IMR-90 (cell line): ENCODE results near the gene SLC4A3.

Experiments
- BHLHE40 ChIP-seq: fragments of 150-350 bp; IDR thresholded peaks from 2 replicates; pipeline ENCODE4 v1.6.1; 2016; ENCODE audit warnings: mild to moderate bottlenecking, low read depth, low read length
- CEBPB ChIP-seq: IDR thresholded peaks from 2 replicates; pipeline ENCODE4 v1.6.1; 2012; ENCODE audit warnings: low read depth, low read length, improper control_type of control experiment
- CHD1 ChIP-seq: IDR thresholded peaks from 2 replicates; pipeline ENCODE4 v1.6.1; 2012; ENCODE audit warnings: low read depth, low read length, improper control_type of control experiment
- CTCF ChIP-seq: conservative IDR thresholded peaks from 2 replicates; pipeline ENCODE4 v1.5.1; 2012; ENCODE audit warnings: mild to moderate bottlenecking, low read depth, low read length, improper control_type of control experiment
- FOS ChIP-seq: fragments of 150-350 bp; IDR thresholded peaks from 2 replicates; pipeline ENCODE4 v1.6.1; 2016; ENCODE audit warnings: low read depth, low read length
- MAFK ChIP-seq: IDR thresholded peaks from 2 replicates; pipeline ENCODE4 v1.6.1; 2012; ENCODE audit warnings: low read depth, low read length, improper control_type of control experiment
- MAZ ChIP-seq: IDR thresholded peaks from 2 replicates; pipeline ENCODE4 v1.6.1; 2012; ENCODE audit warnings: low read depth, mild to moderate bottlenecking, low read length, improper control_type of control experiment, moderate library complexity, borderline replicate concordance
- NFE2L2 ChIP-seq: fragments of 150-350 bp; IDR thresholded peaks from 2 replicates; pipeline ENCODE4 v1.6.1; 2016; ENCODE audit warnings: low read depth, mild to moderate bottlenecking, low read length
- POLR2A ChIP-seq: IDR thresholded peaks from 2 replicates; pipeline ENCODE4 v1.6.1; 2012; ENCODE audit warnings: mild to moderate bottlenecking, low read depth, low read length
- RAD21 ChIP-seq: IDR thresholded peaks from 2 replicates; pipeline ENCODE4 v1.6.1; 2012; ENCODE audit warnings: low read length, improper control_type of control experiment
- RCOR1 ChIP-seq: IDR thresholded peaks from 2 replicates; pipeline ENCODE4 v1.6.1; 2012; ENCODE audit warnings: mild to moderate bottlenecking, low read length, improper control_type of control experiment; ENCODE audit not compliant: insufficient replicate concordance
- SMC3 ChIP-seq: fragments of 150-350 bp; IDR thresholded peaks from 2 replicates; pipeline ENCODE4 v1.6.1; 2016; ENCODE audit warnings: low read depth, mild to moderate bottlenecking, antibody characterized with exemption, low read length, moderate library complexity
- TF ChIP-seq, protein P1 (sequence below): fragments of 150-350 bp; IDR thresholded peaks from 2 replicates; pipeline ENCODE4 v1.6.1; 2016; ENCODE audit warnings: low read depth, mild to moderate bottlenecking, low read length, moderate library complexity, borderline replicate concordance
- TF ChIP-seq, protein P2 (sequence below): fragments of 150-350 bp; IDR thresholded peaks from 2 replicates; pipeline ENCODE4 v1.6.1; 2017; ENCODE audit warnings: mild to moderate bottlenecking, antibody characterized with exemption, low read length, low read depth

GRCh38 chr2:219628235-219628985, 980 bp downstream of the SLC4A3 start:
- TF ChIP-seq CTCF = no peak
- TF ChIP-seq, protein P1, sequence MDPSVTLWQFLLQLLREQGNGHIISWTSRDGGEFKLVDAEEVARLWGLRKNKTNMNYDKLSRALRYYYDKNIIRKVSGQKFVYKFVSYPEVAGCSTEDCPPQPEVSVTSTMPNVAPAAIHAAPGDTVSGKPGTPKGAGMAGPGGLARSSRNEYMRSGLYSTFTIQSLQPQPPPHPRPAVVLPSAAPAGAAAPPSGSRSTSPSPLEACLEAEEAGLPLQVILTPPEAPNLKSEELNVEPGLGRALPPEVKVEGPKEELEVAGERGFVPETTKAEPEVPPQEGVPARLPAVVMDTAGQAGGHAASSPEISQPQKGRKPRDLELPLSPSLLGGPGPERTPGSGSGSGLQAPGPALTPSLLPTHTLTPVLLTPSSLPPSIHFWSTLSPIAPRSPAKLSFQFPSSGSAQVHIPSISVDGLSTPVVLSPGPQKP = no peak
- TF ChIP-seq FOS = no peak
- no peak for TF ChIP-seq NFE2L2
- no peak for TF ChIP-seq CHD1
- no peak for TF ChIP-seq RCOR1
- no peak for TF ChIP-seq CEBPB
- no peak for TF ChIP-seq POLR2A
- no peak for TF ChIP-seq MAFK
- no peak for TF ChIP-seq RAD21
- no peak for TF ChIP-seq MAZ
- TF ChIP-seq SMC3 = no peak
- no peak for TF ChIP-seq BHLHE40
- TF ChIP-seq, protein P2, sequence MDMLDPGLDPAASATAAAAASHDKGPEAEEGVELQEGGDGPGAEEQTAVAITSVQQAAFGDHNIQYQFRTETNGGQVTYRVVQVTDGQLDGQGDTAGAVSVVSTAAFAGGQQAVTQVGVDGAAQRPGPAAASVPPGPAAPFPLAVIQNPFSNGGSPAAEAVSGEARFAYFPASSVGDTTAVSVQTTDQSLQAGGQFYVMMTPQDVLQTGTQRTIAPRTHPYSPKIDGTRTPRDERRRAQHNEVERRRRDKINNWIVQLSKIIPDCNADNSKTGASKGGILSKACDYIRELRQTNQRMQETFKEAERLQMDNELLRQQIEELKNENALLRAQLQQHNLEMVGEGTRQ = no peak
